NK-92 (cell line): ENCODE measurements around the gene FAM184B.
"Not testable (repeated sequence)": the region's sequence is repeated elsewhere in the genome, so short reads cannot be mapped to it uniquely, and the experiment has no call there.

Experiments used
- DNase-seq: peaks from one replicate; lab custom pipeline; 2025; ENCODE audit not compliant: unreplicated experiment; lab: John Stamatoyannopoulos, UW

Gene FAM184B

GRCh38 chr4:17719106-17719505 is 62.3 kb downstream of the FAM184B start:
- DNase-seq: no peak

GRCh38 chr4:17718471-17718870 is 63.0 kb downstream of the FAM184B start:
- DNase-seq: no peak

GRCh38 chr4:17717301-17717700 is 64.1 kb downstream of the FAM184B start:
- no peak for DNase-seq

GRCh38 chr4:17715511-17715910 is 65.9 kb downstream of the FAM184B start:
- no peak for DNase-seq

DNA sequence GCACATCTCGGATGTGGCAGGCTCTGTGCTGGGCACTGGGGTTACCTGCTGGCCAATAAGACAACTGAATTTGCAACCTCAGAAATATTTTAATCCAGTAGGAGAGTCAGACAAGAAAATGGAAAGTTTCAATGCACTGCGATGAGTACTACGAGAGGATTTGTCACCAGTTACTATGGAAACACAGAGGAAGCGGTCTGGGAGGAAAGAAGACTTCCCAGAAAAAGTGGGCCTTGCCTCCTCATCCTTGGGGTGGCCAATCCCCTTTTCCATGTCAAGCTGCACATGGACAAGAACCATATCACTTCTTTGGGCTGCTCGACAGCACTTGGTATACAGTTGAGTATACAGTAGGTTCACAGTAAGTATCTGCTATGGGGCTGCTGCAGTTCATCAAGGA is 67.6 kb downstream of the FAM184B start:
- DNase-seq: no peak

DNA sequence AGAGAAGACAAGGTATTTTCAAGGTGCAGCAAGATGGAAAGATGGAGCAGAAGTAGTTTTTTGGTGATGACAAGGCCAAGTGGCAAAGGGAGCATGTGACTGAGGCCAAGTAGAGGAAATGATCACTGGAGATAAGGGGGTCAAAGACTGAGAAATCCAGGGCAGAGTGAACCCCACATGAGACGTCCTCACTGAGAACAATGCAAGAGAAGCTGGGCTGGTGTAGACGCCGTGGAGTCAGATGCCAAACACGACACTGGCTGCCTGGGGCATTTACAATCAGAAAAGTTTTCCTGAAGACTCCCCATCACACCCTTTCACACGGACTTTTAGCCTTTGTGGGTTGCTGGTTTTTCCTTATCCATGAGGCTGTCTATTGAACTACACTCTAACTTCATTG is 69.3 kb downstream of the FAM184B start:
- DNase-seq: no peak

DNA sequence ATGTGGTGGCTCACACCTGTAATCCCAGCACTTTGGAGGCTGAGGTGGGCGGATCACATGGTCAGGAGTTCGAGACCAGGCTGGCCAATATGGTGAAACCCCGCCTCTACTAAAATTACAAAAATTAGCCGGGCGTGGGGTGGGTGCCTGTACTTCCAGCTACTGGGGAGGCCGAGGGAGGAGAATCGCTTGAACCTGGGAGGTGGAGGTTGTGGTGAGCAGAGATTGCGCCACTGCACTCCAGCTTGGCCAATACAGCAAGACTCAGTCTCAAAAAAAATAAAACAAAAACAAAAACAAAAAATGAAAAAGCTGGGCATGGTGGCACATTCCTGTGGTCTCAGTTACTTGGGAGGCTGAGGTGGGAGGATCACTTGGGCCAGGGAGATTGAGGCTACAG is 70.2 kb downstream of the FAM184B start:
- DNase-seq: not testable (repeated sequence)

GRCh38 chr4:17709763-17710068 is 71.7 kb downstream of the FAM184B start:
- DNase-seq: no peak

DNA sequence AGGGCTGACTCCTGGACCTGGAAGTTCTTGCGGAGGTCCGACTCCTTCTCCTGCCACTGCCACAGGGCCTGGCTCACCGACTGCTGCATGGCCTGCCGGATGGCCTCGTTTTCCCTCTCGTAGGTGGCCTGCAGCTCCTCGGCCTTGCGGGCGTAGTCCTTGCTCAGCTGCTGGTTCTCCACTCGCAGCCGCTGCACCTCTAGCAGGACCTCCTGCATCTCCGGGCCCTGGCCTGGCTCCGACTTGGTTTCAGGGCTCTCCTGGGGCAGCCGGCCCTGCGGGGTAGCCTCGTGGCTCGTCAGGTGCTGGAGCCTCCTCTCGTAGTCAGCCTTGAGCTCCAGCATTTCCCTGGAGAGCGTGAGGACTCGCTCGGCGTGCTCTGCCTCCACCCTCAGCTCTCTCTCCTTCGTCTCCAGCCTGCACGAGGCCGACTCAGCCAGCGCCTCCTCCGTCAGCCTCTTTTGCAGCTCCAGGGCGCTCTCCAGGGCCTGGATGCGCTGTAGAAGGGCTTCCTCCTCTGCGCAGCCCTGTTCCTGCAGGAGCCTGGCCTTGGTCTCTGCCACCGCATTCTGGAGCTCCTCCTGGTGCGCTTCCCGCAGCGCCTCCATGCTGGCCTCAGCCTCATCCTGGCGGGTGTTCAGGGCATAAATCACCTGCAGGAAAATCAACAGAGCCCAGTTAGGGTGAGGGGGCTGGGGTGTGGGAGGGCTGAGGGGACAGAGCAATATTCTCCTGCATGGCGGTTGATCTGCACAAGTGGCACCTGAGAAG is 72.2 kb downstream of the FAM184B start:
- DNase-seq: no peak

DNA sequence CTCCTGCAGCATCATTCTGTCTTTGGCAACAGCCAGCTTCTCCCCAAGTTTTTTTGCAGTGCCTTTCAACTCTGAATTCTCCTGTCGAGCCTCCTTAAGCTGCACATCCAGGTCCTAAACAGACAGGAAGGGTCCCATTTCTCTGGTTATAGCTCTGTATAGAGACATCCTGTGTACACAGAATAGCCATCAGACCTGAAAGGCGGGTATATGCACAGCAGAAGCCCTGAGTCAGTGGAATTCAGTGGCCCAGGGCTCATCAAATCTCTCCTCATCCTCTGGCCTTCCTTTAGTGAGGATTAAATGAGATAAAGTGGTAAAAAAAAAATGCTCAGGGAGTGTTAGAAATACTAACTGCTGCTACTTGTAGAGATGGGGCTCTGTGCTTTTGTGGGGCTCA is 73.8 kb downstream of the FAM184B start:
- no peak for DNase-seq

GRCh38 chr4:17705107-17705506 is 76.3 kb downstream of the FAM184B start:
- no peak for DNase-seq

DNA sequence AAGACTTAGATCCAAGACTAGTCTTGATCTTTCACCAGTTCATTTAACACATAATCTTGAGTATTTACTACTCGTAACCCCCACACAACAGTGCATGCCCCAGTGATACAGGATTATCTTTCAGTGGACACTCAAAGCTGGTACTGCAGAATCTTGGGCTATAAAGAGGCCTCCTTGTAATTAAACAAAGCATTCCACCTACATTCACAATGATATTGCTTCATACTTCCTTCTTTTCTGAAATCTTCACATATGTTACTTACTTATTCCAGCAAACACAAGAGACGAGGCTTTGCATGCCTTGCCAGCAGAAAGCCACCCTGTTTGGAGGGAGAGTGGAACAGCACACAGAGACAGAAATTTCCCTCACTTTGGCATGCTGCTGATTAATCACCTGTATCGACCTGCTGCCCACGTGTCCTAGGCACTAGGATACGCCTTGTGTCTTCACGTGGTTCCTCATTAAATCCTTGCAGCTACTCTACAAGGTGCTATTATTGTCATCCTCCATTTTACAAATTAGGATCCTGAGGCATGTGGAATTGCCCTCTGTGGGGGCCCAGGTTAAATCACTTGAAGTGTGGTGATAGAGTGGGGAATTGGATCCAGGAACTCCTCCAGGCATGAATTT is 77.3 kb downstream of the FAM184B start:
- no peak for DNase-seq

DNA sequence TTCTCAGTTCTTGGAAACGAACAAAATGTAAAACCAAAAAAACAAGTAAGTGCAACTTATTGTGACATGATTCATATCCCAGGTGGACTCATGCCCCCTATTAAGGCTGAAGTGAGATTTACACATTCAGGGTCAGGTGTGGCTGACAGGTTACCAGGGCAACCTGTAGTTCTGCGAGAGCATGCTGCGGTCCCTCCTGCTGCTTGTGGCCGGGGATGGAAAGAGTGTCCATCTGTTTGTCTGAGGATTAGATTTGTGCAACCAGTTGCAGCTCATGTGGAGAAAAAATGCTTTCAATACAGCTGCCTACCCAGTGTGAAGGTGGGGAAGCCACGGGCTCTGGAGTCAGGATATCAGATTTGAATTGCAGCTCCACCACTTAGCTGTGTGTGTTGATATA is 78.8 kb downstream of the FAM184B start:
- no peak for DNase-seq

DNA sequence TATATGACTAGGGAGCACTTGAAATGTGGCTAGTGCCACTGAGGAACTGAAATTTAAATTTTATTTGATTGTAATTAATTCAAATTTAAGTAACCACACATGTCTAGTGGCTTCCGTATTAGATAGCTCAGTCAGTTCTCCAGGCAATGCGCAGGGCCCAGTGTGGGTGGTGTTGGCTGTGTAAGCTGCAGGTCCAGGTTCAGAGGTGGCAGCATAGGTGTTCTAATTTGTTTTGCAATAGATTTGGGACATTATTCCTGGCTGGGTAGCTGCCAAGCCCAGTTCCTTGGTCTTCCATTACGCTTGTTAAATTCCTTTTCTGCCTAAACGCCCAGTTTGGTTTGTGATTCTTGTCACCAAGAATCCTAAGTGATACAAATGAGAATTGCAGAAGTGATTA is 79.5 kb downstream of the FAM184B start:
- no peak for DNase-seq

DNA sequence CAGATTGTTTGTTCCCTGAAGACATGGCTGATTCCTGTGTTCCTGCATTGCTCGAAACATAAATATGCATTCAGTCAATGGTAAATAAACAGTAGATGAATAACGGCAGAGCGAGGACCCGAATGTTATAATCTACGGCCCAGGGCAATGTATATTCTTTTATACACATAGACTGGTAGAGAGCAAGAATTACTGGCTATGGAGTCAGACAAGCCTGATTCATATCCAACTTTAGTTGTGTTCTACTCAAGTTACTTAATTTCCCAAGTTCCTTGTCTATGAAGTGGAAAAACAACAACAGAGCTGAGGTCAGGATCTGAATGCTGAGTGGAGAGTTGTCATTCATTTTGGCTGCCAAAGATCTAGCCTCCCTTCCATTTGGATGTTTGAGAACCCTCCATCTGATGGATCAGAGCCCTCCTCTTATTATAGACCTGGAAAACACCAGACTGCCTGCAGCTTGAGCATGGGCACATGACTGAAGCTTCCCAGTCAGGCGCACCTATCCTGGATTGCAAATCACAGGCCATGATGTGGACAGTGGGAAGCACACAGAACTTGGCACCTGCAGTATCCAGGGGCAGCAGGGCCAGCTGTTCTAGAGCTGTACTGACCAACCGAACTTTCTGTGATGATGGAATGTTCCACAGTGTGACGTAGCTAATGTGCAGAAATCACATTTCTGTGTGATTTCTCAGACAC is 80.1 kb downstream of the FAM184B start:
- DNase-seq: no peak

DNA sequence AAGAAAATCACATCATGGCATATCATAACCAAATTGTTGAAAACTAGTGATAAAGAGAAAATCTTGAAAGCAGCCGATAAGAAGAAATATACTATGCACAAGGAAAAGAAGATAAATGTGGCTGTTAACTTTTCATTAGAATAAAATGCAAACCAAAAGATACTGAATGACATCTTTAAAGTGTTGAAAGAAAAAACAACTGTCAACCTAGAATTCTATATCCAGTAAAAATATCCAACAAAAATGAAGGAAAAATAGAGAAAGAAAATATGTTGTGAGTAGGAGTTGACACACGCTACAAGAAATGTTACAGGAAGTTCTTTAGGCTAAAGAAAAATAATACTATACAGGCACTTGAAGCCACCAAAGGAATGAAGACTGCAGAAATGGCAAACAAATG is 82.0 kb downstream of the FAM184B start:
- DNase-seq: no peak

DNA sequence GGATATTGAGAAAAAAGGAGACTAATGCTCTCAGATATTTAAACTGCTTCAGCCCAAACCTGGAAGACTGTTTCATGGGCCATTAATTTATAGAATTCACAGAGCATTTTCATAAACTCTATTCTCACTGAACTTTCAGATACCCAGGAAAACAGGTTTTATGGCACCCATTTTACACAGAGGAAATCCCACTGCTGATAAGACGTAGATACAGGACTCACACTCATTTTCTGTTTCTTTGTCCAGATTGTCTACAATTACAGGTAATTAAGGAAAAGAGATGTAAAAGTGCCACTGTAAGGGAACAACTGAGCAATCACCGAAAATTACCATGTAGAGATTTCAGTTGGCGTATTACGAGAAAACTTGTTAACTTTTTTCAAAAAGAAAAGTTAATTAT is 83.3 kb downstream of the FAM184B start:
- DNase-seq: no peak

DNA sequence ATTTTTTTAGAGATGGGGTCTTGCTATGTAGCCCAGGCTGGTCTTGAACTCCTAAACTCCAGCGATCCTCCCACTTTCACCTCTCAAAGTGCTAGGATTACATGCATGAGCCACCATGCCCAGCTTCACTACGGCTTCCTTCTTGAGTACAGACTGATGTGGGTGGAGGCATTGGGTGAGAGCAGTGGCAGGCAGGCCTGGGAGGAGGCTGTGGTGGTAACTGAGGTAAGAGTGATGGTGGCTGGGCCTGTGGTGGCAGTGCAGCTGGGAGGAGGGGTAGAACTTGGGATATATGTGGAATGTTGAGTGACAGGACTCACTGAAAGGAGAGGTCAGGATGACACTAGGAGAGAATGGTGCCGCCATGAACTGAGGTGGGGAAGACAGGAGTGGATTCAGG is 86.1 kb downstream of the FAM184B start:
- no peak for DNase-seq

- DNase-seq: no peak
Measured at GRCh38 chr4:17694552-17694951, 86.9 kb downstream of the FAM184B start.

GRCh38 chr4:17690898-17691297 is 90.5 kb downstream of the FAM184B start:
- no peak for DNase-seq

- no peak for DNase-seq
Measured at GRCh38 chr4:17690135-17690534, 91.3 kb downstream of the FAM184B start.

GRCh38 chr4:17688011-17688441 is 93.4 kb downstream of the FAM184B start:
- DNase-seq: no peak
